Measurements from ENCODE around the gene TINAG.

The TINAG gene

GRCh38 chr6:54308289-54308985, at the start of gene TINAG:
TSS of gene TINAG (plus strand) at chr6:54308441. CDS start at chr6:54308551, 110 bp downstream.
- no peak for DNase-seq (ENCODE audit: low read depth)

GRCh38 chr6:54260025-54260424, 48.2 kb upstream of the TINAG start:
- DNase-seq (ENCODE audit: low read depth), result no peak

- DNase-seq (ENCODE audit: low read depth), result no peak
These were observed 45.7 kb upstream of the TINAG start for GRCh38 chr6:54262499-54262898.

GRCh38 chr6:54262971-54263370, 45.3 kb upstream of the TINAG start:
- no peak for DNase-seq (ENCODE audit: low read depth)

GRCh38 chr6:54264581-54265272, 43.5 kb upstream of the TINAG start:
- DNase-seq (ENCODE audit: low read depth), result peak; percentile 14

- DNase-seq (ENCODE audit: low read depth), result no peak
These were observed 41.8 kb upstream of the TINAG start for GRCh38 chr6:54266400-54266923.

- peak; percentile 66 for DNase-seq (ENCODE audit: low read depth)
These were observed 40.4 kb upstream of the TINAG start for GRCh38 chr6:54267798-54268197.

- no peak for DNase-seq (ENCODE audit: low read depth)
These were observed 34.9 kb upstream of the TINAG start for GRCh38 chr6:54273214-54273820.

GRCh38 chr6:54274383-54274782, 33.9 kb upstream of the TINAG start:
- no peak for DNase-seq (ENCODE audit: low read depth)

- DNase-seq (ENCODE audit: low read depth), result peak; percentile 72
These were observed 26.1 kb upstream of the TINAG start for GRCh38 chr6:54282186-54282585.

- no peak for DNase-seq (ENCODE audit: low read depth)
These were observed 23.9 kb upstream of the TINAG start for GRCh38 chr6:54284161-54284860.

GRCh38 chr6:54285595-54285994, 22.6 kb upstream of the TINAG start:
- no peak for DNase-seq (ENCODE audit: low read depth)

GRCh38 chr6:54286141-54286540, 22.1 kb upstream of the TINAG start:
- peak; percentile 6 for DNase-seq (ENCODE audit: low read depth)

- no peak for DNase-seq (ENCODE audit: low read depth)
These were observed 19.8 kb upstream of the TINAG start for GRCh38 chr6:54288474-54288873.

- no peak for DNase-seq (ENCODE audit: low read depth)
These were observed 18.8 kb upstream of the TINAG start for GRCh38 chr6:54289426-54289825.

- peak; percentile 46 for DNase-seq (ENCODE audit: low read depth)
These were observed 17.1 kb upstream of the TINAG start for GRCh38 chr6:54291146-54291545.

GRCh38 chr6:54291738-54292137, 16.5 kb upstream of the TINAG start:
- DNase-seq (ENCODE audit: low read depth), result peak; percentile 70

- DNase-seq (ENCODE audit: low read depth), result no peak
These were observed 13.2 kb upstream of the TINAG start for GRCh38 chr6:54294965-54295532.

GRCh38 chr6:54299542-54300269, 8.5 kb upstream of the TINAG start:
- DNase-seq (ENCODE audit: low read depth), result peak; percentile 90

GRCh38 chr6:54301770-54302169, 6.5 kb upstream of the TINAG start:
- DNase-seq (ENCODE audit: low read depth), result no peak

- DNase-seq (ENCODE audit: low read depth), result no peak
These were observed 766 bp upstream of the TINAG start for GRCh38 chr6:54307439-54307910.
